ENCODE results near the gene NPHP4. TPM values are rescaled to one million over a fixed set of nuclear protein-coding genes. Genes with fewer than 3 reads are reported as not detected.

NPHP4 gene
- total RNA-seq (1 to 10 TPM; 6.2 to 7.7 TPM), total RNA-seq (9.8 to 39.8 (median 17.6) reads per million in 172 experiments)
- polyA plus RNA-seq (2013, experiment 1 of 2) = 3.6 TPM
- 6.5 TPM for polyA plus RNA-seq (2013, experiment 2 of 2)

DNA sequence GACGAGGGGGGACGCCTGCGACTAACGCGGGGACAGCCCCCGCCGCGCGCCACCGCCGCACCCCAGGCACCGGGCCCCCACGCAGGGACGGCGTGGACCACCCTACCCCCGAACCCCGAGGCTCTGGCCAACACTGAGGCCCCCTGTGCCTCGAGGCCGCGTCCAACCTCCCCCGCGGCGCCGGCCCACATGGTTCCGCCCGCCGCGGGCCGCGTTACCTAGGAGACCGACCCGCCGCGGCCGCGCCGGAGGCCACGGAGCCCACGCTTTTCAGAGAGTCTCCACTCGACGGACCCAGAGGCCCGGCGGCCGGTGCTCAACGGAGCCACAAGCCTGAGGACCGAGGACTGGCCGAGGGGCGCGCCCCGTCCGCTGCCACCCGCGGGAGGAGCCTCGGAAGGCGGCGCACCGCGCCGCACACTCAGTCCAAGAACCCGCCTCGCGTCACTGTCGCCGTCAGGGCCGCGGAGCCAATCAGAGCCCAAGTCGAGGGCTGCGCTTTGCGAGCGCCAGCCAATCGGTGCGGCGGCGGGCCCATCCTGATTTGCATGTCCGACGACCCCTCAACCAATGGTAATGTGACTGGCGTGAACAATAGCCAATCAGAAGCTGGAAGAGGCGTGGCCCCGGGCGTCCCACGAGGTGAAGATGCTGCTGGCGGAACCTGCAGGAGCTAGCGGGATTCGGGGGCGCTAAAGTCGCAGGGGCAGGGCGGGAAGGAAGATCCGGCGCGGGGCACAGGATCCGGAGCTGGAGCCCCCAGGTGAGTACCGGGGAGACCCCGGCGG is at the start of gene NPHP4:
TSS of gene NPHP4 (minus strand) at position 400 of the 788 bp plus-strand sequence. CDS start 6,136 bp downstream, outside the sequence.
- Mint-ChIP-seq H3K36me3 (ENCODE audit: low read depth) (peaks cover 19% of the 10 kb centered on the region), H3K4me1 (ENCODE audit: low read depth) (peaks cover 34% of the 10 kb centered on the region), H3K27ac (peak within 1 kb of the TSS; percentile 94), H3K27me3 (no peaks in the 10 kb centered on the region), H3K4me3 (peak within 1 kb of the TSS; percentile 95), H3K9me3 (no peaks in the 10 kb centered on the region)
- peak; percentile 97 to 100 (median 99) for DNase-seq
- H3K9me3 ChIP-seq (ENCODE audit: control insufficient read depth in 1 of 2, insufficient read depth in 1 of 2, low read length in 2 of 2) = no peaks in the 10 kb centered on the region
- ATAC-seq (ENCODE audit: poor library complexity) = peak; percentile 89
- no peaks in the 10 kb centered on the region for H3K27me3 ChIP-seq (ENCODE audit: control insufficient read depth in 1 of 2, insufficient read depth in 2 of 2, low read length in 2 of 2)
- peak within 1 kb of the TSS; percentile 73 to 92 for H3K27ac ChIP-seq (ENCODE audit: low read depth in 1 of 2, low read length in 2 of 2)
- H3K4me1 ChIP-seq (ENCODE audit: insufficient read depth, low read length) = peaks cover 46% of the 10 kb centered on the region
- POLR2A ChIA-PET = interaction anchor here (0.6 to 6.0 kb wide), 9 partner anchors 10 to 793 kb away, joined by 3 to 92 read pairs (median 3); partner anchors contain the start of genes CAMTA1 and RPL22
- intact Hi-C loops (cut with DNase I, micrococcal nuclease) = loop anchor here (1.0 to 10.0 kb wide), 5 partner anchors 34 to 1965 kb away; partner anchors contain the start of genes RPL22 (in 2 of the 2) and CAMTA1 (in 1 of the 2)
- H3K4me3 ChIP-seq (ENCODE audit: low read length) = peak within 1 kb of the TSS; percentile 76
- H3K36me3 ChIP-seq (ENCODE audit: insufficient read depth, low read length) = peaks cover 15% of the 10 kb centered on the region
- CTCF ChIA-PET = interaction anchor here (0.6 to 1.1 kb wide), 3 partner anchors 10 to 473 kb away, joined by 3 read pairs; no protein-coding TSS in a partner anchor
- TF ChIP-seq, protein P1, sequence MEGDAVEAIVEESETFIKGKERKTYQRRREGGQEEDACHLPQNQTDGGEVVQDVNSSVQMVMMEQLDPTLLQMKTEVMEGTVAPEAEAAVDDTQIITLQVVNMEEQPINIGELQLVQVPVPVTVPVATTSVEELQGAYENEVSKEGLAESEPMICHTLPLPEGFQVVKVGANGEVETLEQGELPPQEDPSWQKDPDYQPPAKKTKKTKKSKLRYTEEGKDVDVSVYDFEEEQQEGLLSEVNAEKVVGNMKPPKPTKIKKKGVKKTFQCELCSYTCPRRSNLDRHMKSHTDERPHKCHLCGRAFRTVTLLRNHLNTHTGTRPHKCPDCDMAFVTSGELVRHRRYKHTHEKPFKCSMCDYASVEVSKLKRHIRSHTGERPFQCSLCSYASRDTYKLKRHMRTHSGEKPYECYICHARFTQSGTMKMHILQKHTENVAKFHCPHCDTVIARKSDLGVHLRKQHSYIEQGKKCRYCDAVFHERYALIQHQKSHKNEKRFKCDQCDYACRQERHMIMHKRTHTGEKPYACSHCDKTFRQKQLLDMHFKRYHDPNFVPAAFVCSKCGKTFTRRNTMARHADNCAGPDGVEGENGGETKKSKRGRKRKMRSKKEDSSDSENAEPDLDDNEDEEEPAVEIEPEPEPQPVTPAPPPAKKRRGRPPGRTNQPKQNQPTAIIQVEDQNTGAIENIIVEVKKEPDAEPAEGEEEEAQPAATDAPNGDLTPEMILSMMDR (IDR thresholded peaks at IDR 0.05) = no peak

- Histone ChIP-seq H3K9me3 (ENCODE audit: control insufficient read depth in 1 of 2, insufficient read depth in 1 of 2, low read length in 2 of 2) (no peaks in the 10 kb centered on the region), H3K36me3 (ENCODE audit: insufficient read depth, low read length) (peaks cover 79% of the 10 kb centered on the region), H3K4me1 (ENCODE audit: insufficient read depth, low read length) (peaks cover 27% of the 10 kb centered on the region), H3K27me3 (ENCODE audit: control insufficient read depth in 1 of 2, insufficient read depth in 2 of 2, low read length in 2 of 2) (no peaks in the 10 kb centered on the region), H3K4me3 (ENCODE audit: low read length) (no peak overlapping the region), H3K27ac (ENCODE audit: low read depth in 1 of 2, low read length in 2 of 2) (no peak overlapping the region)
- POLR2A ChIA-PET = no interaction called here
- Mint-ChIP-seq H3K27ac (no peak overlapping the region), H3K36me3 (ENCODE audit: low read depth) (peaks cover 55% of the 10 kb centered on the region), H3K9me3 (no peaks in the 10 kb centered on the region), H3K27me3 (no peaks in the 10 kb centered on the region), H3K4me1 (ENCODE audit: low read depth) (peaks cover 10% of the 10 kb centered on the region), H3K4me3 (no peak overlapping the region)
- DNase-seq = peak in 7 of 14 experiments; percentile 9 to 49 (median 27)
- ATAC-seq (ENCODE audit: poor library complexity) = peak; percentile 45
- intact Hi-C loops (cut with DNase I, micrococcal nuclease) = no loop called here
- CTCF ChIA-PET = no interaction called here
- TF ChIP-seq, protein P1 (IDR thresholded peaks at IDR 0.05) = peak; percentile 37
These were observed 49.3 kb upstream of the NPHP4 start for GRCh38 chr1:6041432-6042062.

- Mint-ChIP-seq H3K27me3 (no peaks in the 10 kb centered on the region), H3K9me3 (no peaks in the 10 kb centered on the region), H3K4me1 (ENCODE audit: low read depth) (peaks cover 16% of the 10 kb centered on the region), H3K4me3 (no peak overlapping the region), H3K36me3 (ENCODE audit: low read depth) (peaks cover 61% of the 10 kb centered on the region), H3K27ac (no peak overlapping the region)
- ChIA-PET CTCF (no interaction called here), POLR2A (no interaction called here)
- TF ChIP-seq, protein P1 (IDR thresholded peaks at IDR 0.05) = no peak
- intact Hi-C loops (cut with DNase I, micrococcal nuclease) = no loop called here
- Histone ChIP-seq H3K9me3 (ENCODE audit: control insufficient read depth in 1 of 2, insufficient read depth in 1 of 2, low read length in 2 of 2) (no peaks in the 10 kb centered on the region), H3K4me1 (ENCODE audit: insufficient read depth, low read length) (peaks cover 32% of the 10 kb centered on the region), H3K36me3 (ENCODE audit: insufficient read depth, low read length) (peaks cover 75% of the 10 kb centered on the region), H3K27me3 (ENCODE audit: control insufficient read depth in 1 of 2, insufficient read depth in 2 of 2, low read length in 2 of 2) (no peaks in the 10 kb centered on the region), H3K4me3 (ENCODE audit: low read length) (no peak overlapping the region), H3K27ac (ENCODE audit: low read depth in 1 of 2, low read length in 2 of 2) (no peak overlapping the region)
- DNase-seq (no peak), ATAC-seq (ENCODE audit: poor library complexity) (no peak)
These were observed 48.7 kb upstream of the NPHP4 start for GRCh38 chr1:6040861-6041415.

Measured in CD4-positive, alpha-beta T cell (primary cell).